Caco-2 (cell line): ENCODE measurements around the gene PEAK3. TPM values are rescaled to one million over a fixed set of nuclear protein-coding genes. Genes with fewer than 3 reads are reported as not detected.

Source experiments
- BruUV-seq: library from RNA; stranded (reverse); fragments of 400-500 nt; replicated peaks from 2 replicates; lab custom pipeline; 2021; lab: Mats Ljungman, UMichigan
- CTCF ChIA-PET: fragments of 300-600 bp; sonication (Branson Sonifier 250); formaldehyde crosslinking; loops from one replicate; lab custom pipeline; 2022; ENCODE audit warnings: antibody characterized with exemption; lab: Charles Lee
- POLR2A ChIA-PET: fragments of 300-600 bp; sonication (Branson Sonifier 250); formaldehyde crosslinking; loops from one replicate; lab custom pipeline; 2022; ENCODE audit warnings: antibody characterized with exemption; lab: Charles Lee
- DNase-seq, 2 experiments: peaks; one replicate each; pipeline versions ENCODE4 v3.0.0 to v3.0.0-alpha.2; 2020 to 2022
- H3K27me3 ChIP-seq: replicated peaks from 2 replicates; pipeline ENCODE4 v1.6.0; 2011; ENCODE audit warnings: low read length; ENCODE audit not compliant: control insufficient read depth, insufficient read depth
- H3K36me3 ChIP-seq: 2 replicates; pipeline ENCODE4 v1.5.1; 2011; ENCODE audit warnings: low read length; ENCODE audit not compliant: control insufficient read depth, insufficient read depth
- H3K4me1 ChIP-seq: fragments of 250-450 bp; sonication (Bioruptor Pico); 2 replicates; pipeline ENCODE4 v1.5.1; 2020; ENCODE audit warnings: mild to moderate bottlenecking
- H3K4me3 ChIP-seq: 2 replicates; pipeline ENCODE4 v1.5.1; 2011; ENCODE audit warnings: low read depth, mild to moderate bottlenecking, control low read depth, low read length
- H3K9me3 ChIP-seq: fragments of 250-450 bp; sonication (Bioruptor Pico); 2 replicates; pipeline ENCODE4 v1.5.1; 2020; ENCODE audit warnings: mild to moderate bottlenecking, moderate library complexity
- H3K27ac Mint-ChIP-seq: one replicate; pipeline ENCODE4 v1.8.0; 2022; ENCODE audit warnings: mixed read lengths; ENCODE audit not compliant: unreplicated experiment
- H3K27me3 Mint-ChIP-seq: one replicate; pipeline ENCODE4 v1.8.0; 2022; ENCODE audit warnings: mixed read lengths; ENCODE audit not compliant: insufficient read depth, unreplicated experiment
- H3K36me3 Mint-ChIP-seq: one replicate; pipeline ENCODE4 v1.8.0; 2022; ENCODE audit warnings: mild to moderate bottlenecking, mixed read lengths; ENCODE audit not compliant: insufficient read depth, unreplicated experiment
- H3K4me1 Mint-ChIP-seq: one replicate; pipeline ENCODE4 v1.8.0; 2022; ENCODE audit warnings: low read depth, mixed read lengths; ENCODE audit not compliant: unreplicated experiment
- H3K4me3 Mint-ChIP-seq: one replicate; pipeline ENCODE4 v1.8.0; 2022; ENCODE audit warnings: mild to moderate bottlenecking, moderate library complexity, mixed read lengths; ENCODE audit not compliant: unreplicated experiment
- H3K9me3 Mint-ChIP-seq: one replicate; pipeline ENCODE4 v1.8.0; 2022; ENCODE audit warnings: mixed read lengths; ENCODE audit not compliant: unreplicated experiment
- CTCF ChIP-seq, 2 experiments: fragments of 200-600 bp in 1 of 2; IDR thresholded peaks; 1 replicate in 1 of 2; 2 replicates in 1 of 2; pipeline versions ENCODE4 v1.5.1 to v1.8.0; 2011 to 2022; ENCODE audit warnings: antibody characterized with exemption in 1 of 2, control low read depth in 1 of 2, inconsistent platforms in 1 of 2, low read depth in 1 of 2, low read length in 1 of 2, mild to moderate bottlenecking in 1 of 2, moderate library complexity in 1 of 2; ENCODE audit not compliant: insufficient read depth in 1 of 2, severe bottlenecking in 1 of 2, unreplicated experiment in 1 of 2
- intact Hi-C: fragments of 100-400 bp; cut with micrococcal nuclease; formaldehyde crosslinking; loops from one replicate; pipeline ENCODE4 v1.10.0; 2022; ENCODE audit not compliant: unreplicated experiment
- total RNA-seq: library from RNA; stranded (reverse); gene quantifications from 2 replicates; pipeline ENCODE4 v1.2.3, GENCODE V29; 2022

PEAK3 gene
- total RNA-seq, 1 experiment from 2014 or later = not detected

GRCh38 chr19:2325281-2326046, 43.5 kb upstream of the PEAK3 start:
- no peaks in the 10 kb centered on the region for H3K9me3 ChIP-seq
- no peak for TF ChIP-seq CTCF (IDR thresholded peaks at IDR 0.05; ENCODE audit: insufficient read depth in 1 of 2, low read depth in 1 of 2, low read length in 1 of 2, severe bottlenecking in 1 of 2, unreplicated experiment in 1 of 2)
- Mint-ChIP-seq H3K36me3 (peaks cover 49% of the 10 kb centered on the region), H3K4me1 (peaks cover 13% of the 10 kb centered on the region), H3K4me3 (no peak overlapping the region), H3K27ac (no peak overlapping the region), H3K27me3 (no peaks in the 10 kb centered on the region), H3K9me3 (no peaks in the 10 kb centered on the region)
- H3K4me1 ChIP-seq = peaks cover 14% of the 10 kb centered on the region
- CTCF ChIA-PET = interaction anchor here (1.0 kb wide), 1 partner anchor 90 kb away, joined by 3 read pairs; the partner anchor contains the start of gene PLEKHJ1
- POLR2A ChIA-PET = no interaction called here
- intact Hi-C loops = no loop called here
- no TSS peak for BruUV-seq
- peaks cover 1% of the 10 kb centered on the region; the same call in 1 of the 2 replicates for H3K36me3 ChIP-seq
- H3K27me3 ChIP-seq = no peaks in the 10 kb centered on the region
- DNase-seq = no peak
- no peak overlapping the region for H3K4me3 ChIP-seq

GRCh38 chr19:2324220-2324948, 42.4 kb upstream of the PEAK3 start:
- no peaks in the 10 kb centered on the region for H3K9me3 Mint-ChIP-seq
- H3K27me3 Mint-ChIP-seq = no peaks in the 10 kb centered on the region
- no peak for DNase-seq
- Histone ChIP-seq H3K27me3 (no peaks in the 10 kb centered on the region), H3K9me3 (no peaks in the 10 kb centered on the region), H3K4me1 (0 out of 2 replicates have a peak, but pooled peaks cover 3% of the 10 kb centered on the region), H3K36me3 (peaks cover 1% of the 10 kb centered on the region; the same call in 1 of the 2 replicates), H3K4me3 (no peak overlapping the region)
- intact Hi-C loops = no loop called here
- TF ChIP-seq CTCF (IDR thresholded peaks at IDR 0.05; ENCODE audit: insufficient read depth in 1 of 2, low read depth in 1 of 2, low read length in 1 of 2, severe bottlenecking in 1 of 2, unreplicated experiment in 1 of 2) = no peak
- CTCF ChIA-PET = no interaction called here
- BruUV-seq = no TSS peak
- POLR2A ChIA-PET = interaction anchor here (0.6 kb wide), 1 partner anchor 10 kb away, joined by 3 read pairs; no protein-coding TSS in a partner anchor
- H3K4me3 Mint-ChIP-seq = no peak overlapping the region
- peaks cover 38% of the 10 kb centered on the region for H3K36me3 Mint-ChIP-seq
- no peak overlapping the region for H3K27ac Mint-ChIP-seq
- H3K4me1 Mint-ChIP-seq = peaks cover 3% of the 10 kb centered on the region

- H3K4me1 Mint-ChIP-seq = no peaks in the 10 kb centered on the region
- no peak overlapping the region for H3K4me3 Mint-ChIP-seq
- no peak overlapping the region for H3K27ac Mint-ChIP-seq
- no peaks in the 10 kb centered on the region for H3K27me3 Mint-ChIP-seq
- Histone ChIP-seq H3K4me3 (no peak overlapping the region), H3K9me3 (no peaks in the 10 kb centered on the region), H3K36me3 (peaks cover 1% of the 10 kb centered on the region; the same call in 1 of the 2 replicates), H3K27me3 (no peaks in the 10 kb centered on the region), H3K4me1 (0 out of 2 replicates have a peak, but pooled peaks cover 3% of the 10 kb centered on the region)
- no TSS peak for BruUV-seq
- H3K9me3 Mint-ChIP-seq = no peaks in the 10 kb centered on the region
- peaks cover 31% of the 10 kb centered on the region for H3K36me3 Mint-ChIP-seq
- no peak for DNase-seq
- CTCF ChIA-PET = no interaction called here
- TF ChIP-seq CTCF (IDR thresholded peaks at IDR 0.05; ENCODE audit: insufficient read depth in 1 of 2, low read depth in 1 of 2, low read length in 1 of 2, severe bottlenecking in 1 of 2, unreplicated experiment in 1 of 2) = no peak
- POLR2A ChIA-PET = no interaction called here
- intact Hi-C loops = no loop called here
Observed at GRCh38 chr19:2323707-2324106, 41.7 kb upstream of the PEAK3 start.
